Left forelimb (tissue), 1 donor: ENCODE results near the gene C1QTNF2.

Source experiments
- DNase-seq: peaks from one replicate; pipeline ENCODE4 v3.0.0-alpha.2; 2018; ENCODE audit warnings: low spot score

The C1QTNF2 gene

DNA sequence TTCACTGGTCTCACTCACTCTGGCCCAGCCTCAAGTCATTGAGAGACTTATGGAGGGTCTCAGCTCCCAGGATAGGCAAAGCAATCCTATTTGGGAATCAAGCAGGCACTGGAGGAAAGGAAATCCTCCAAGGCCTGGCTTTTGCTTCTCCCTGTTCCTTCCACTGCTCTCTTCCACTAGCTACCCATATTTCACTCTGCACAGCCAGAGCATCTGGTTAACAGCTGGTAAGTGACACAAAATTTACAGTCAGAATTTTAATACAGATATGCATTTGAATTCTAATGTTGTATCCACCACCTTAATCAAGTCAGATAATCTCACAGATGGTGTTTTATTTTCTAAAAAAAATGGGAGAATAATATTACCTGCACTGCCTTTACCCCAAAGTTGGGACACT lies 868 bp upstream of the C1QTNF2 start:
- DNase-seq: no peak

DNA sequence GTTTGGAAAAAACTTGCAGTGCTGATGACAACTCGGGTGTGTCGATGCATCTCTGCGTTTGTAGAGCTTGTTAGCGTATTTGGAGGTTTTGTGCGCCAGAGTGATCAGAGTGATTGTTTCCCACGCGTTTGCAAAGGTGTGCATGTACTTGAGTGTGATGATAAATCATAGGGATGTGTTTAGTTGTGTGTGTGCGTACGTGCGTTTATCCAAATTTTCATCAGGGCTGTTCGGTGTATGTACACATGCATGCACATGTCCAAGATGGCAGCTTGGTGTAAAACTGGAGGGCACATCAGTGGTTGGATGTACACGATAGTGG lies 248 bp upstream of the C1QTNF2 start:
- no peak for DNase-seq

DNA sequence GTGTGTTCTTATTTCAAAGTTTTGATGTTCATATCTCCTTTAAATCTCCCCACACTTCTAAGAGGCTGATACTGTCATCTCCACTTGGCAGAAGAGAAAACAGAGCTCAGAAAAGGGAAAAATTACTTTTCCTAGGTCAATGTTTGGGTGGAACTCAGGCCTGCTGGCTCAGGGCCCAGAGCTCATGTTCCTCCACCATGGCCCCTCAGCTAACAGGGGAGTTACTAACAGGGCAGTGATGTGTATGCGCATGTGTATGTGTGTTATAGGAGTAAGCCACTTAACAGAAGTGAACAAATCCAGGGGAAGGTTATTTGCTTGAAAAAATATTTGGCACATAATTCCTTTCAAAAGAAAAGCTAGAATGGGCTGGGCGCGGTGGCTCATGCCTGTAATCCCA lies 2.5 kb downstream of the C1QTNF2 start:
- DNase-seq: no peak

DNA sequence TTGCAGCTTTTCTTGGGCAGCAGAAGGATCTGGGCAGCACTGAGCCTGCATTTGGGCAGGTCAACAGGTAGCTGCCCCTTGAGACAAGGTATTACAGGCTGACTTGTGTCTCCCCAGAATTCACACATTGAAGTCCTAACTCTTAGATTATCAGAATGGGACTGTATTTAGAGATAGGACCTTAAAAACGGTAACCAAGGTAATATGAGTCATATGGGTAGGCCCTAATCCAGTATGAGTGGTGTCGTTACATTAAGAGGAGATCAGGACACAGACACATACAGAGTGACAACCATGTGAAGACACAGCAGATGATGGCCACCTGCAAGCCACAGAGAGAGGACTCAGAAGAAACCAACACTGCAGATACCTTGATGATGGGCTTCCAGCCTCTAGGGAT lies 3.2 kb downstream of the C1QTNF2 start:
- DNase-seq: no peak

DNA sequence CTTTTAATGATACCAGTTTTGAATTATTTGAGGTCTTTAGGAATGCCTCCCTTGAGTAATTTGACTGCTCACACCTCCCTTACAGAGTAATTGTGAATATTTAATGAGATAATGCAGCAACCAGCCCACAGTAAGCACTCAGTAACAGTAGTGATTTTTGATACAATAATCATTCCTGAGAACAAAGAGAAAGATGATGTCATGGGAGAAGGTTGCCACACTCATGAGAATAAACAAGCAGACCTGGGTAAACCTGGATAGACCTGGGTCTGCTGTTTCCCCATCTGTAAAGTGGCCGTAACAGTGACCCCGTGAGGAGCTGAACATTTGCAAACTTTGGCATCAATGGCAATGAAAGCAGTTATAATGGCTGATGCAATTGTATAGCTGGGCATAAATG lies 4.2 kb downstream of the C1QTNF2 start:
- no peak for DNase-seq

DNA sequence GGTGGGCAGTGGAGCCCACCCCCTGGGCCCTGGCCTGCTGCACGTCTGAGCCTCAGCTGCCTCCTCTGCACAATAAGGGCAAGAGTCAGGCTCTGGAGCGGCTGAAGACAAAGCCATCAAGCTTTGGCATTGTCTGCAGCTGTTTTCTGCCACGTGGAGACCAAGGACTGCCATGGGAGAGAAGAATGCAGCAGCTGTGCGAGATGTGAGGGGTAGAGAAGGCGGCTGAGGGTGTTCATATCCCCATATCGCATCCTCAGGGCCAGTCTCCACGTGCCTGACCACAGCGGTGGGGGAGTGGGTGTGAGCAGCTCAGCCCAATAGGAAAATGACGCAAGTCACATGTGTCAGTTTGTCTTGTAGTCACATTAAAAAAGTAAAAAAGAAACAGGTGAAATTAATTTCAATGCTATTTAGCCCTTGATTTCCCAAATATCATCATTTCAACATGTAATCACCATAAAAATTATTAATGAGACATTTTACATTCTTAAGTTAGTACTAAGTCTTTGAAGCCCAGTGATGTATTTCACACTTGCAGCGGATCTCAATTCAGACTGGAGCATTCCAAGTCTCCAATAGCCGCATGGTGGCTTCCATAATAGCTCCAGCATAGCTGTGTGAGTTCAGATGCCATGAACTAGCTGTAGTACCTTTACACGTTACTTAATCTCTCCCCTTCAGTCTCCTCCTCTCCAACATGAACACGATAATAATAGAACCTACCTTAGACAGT lies 6.6 kb downstream of the C1QTNF2 start:
- DNase-seq: no peak

DNA sequence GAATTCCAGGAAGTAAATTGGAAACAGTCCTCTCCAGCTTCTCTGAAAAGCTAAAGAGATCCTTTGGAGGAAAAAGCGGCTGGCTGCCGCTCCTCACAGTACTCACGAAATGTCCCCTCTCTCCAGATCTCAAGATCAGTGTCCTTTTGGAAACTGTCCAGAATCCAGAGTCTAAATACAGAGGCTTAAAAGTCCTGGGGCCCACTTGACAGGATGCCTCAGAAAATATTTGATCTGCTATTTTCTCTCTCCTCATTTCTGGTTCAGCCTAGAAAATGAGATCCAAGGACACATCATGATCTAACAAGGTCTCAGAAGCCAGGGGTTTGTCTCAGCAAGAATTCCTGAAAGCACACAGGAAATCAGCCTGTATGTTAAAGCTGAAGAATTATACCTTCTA lies 7.2 kb downstream of the C1QTNF2 start:
- DNase-seq: no peak

DNA sequence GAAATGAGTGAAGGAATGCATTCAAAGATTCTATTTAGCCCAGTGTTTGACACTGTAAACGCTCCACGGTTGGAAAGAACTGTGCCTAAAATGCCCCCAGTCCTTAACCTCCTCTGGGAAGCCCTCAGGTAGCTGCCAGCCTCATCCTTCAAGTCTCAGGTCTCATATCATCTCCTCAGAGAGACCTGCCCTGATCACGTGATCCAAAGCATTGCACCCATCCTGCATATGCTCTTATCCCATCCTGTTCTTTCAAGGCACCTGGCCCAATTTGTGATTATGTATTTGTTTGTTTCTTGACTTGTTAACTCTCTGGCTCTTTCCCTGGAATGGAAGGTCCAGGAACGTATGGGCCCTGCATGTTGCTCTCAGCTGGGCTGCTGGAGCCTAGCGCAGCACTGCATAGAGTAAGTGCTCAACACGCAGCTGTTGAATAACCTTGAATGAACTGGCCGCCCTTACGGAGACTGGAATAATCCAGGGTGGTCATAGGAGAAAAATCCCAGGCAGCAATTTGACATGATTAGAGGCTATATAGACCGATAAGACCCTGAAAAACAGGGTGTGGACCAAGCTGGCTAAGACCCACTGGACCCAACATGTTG lies 8.7 kb downstream of the C1QTNF2 start:
- DNase-seq: no peak

DNA sequence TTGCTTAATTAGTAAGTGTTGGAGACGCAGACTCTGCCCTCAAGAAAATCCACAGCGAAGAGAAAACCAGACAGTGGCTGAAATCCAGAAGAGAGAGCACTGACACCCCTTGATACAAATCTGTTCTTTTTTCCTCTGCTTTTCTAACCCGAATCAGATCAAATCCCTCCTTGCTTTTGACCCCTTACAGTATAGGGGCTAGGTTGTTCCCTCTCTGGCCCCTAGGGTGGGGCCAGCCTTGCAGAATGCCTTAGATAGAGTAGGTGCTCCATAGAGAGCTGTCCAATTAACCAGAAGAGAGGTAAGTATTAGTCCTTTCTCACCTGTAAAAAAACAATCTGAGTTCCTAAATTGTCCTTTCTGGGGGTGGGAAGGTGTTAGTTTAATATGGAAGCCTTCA lies 10.1 kb downstream of the C1QTNF2 start:
- DNase-seq: no peak

DNA sequence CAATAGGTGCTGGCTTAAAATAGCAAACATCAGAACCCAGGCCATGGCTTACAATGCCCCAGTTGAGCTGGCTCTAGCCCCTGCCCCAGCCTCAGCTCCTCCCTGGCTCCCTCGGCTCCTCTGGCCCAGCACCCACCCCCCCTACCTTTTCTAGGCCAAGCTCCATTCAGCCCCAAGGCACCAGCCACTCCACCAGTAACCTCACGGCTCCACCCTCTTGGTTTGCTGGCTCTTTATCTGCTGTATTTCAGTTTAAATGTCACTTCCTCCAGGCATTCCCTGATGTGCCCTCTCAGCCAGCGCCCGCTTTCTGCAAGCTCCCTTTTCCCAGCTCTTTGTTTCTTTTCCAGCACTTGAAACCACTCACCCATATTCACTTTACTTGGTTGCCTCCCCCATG lies 10.6 kb downstream of the C1QTNF2 start:
- no peak for DNase-seq

DNA sequence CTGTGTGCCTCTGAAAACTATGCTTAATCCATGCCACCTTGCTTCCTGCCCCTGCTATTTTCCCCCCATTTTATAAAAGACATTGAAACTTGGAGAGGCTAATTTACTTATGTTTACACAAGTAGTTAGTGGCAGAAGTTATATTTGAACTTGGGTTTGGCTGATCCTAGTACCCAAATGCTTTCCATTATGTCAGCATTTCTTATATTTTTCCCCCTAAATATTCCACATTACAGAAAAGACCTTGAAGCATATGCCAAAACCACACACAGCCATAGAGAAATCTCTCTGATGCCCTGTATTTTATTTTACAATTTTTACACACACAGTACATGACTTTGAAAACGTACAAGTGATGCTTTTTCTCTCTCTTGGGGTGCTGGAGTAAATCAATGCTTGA lies 11.2 kb downstream of the C1QTNF2 start:
- DNase-seq: no peak

DNA sequence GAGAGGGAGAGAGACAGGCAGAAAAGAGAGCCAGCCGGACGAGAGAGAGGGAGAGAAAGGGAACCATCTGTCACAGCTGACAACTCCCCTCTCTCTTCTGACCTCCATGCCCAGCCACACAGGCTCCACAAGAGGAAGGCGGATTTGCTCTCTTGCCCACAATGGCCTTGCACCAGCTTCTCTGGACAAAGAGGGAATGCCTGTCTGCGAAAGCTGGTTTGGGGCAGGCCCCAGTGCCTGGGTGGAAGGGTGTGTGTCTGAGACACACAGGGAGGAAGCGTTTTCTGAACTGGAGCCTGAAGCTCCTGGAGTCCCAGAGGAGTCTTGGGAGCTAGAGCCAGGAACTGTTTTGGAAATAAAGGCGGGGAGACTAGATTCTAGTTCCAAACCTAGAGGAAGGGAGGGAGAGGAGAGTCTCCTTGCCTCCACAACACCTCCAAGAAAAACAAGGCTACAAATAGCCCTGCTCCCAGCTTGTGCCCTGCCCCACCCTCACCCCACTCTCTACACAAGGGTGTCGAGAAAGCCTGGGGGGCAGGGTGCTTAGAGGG lies 12.5 kb downstream of the C1QTNF2 start:
- peak; percentile 83 for DNase-seq

DNA sequence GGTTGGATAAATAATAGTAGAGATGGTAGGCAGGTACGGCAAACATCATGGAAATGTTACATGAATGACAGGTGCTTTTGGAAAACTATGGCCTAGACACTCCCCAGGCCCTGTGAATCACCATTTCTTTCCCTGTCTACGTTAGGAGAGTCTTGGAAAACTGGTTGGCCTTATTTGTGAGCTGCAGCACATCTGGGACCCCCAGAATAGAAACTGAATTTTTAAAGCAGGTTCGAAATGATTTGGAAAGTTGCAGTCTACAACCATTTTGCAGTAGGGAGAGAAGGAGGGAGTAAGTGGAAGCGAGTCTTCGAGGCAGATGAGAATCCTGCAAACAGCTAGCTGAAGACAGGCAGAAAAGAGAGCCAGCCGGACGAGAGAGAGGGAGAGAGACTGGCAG lies 13.0 kb downstream of the C1QTNF2 start:
- no peak for DNase-seq

DNA sequence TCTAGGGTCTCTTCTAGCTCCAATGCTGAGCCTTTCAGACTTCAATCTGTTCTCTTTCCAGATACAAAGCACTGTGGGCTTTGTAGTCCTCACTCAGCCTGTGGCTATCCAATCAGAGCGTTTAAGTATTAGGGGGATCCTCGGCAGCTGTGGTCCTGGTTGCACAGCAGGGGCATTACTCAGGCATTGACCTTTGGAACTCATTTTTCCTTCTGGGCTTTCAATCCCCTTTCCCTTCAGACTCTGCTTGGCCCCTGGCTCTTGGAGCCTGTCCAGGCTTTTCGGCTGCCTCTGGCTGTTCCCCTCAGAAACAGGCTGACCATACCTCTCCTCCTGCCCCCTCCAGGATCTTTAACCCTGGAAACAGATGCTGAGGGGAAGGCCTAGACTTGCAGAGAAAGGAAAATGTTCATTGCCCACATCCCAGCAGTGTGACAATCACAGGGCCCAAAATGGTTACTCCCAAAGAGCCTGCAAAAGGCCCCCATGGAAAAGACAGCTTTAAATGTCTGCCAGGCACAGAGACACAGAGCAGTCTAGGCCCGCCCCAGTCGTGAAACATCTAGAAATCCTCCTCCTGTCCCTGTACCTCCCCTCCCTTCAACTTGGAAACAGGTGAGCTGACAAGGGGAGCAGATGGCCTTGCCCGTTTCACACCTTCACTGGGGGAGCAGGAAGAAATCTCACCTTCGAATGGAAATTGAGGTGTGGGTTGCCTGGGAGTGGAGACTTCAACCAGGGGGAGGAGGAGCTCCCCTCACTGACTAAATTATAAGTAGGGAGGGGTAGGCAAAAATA lies 13.7 kb downstream of the C1QTNF2 start:
- DNase-seq: no peak

DNA sequence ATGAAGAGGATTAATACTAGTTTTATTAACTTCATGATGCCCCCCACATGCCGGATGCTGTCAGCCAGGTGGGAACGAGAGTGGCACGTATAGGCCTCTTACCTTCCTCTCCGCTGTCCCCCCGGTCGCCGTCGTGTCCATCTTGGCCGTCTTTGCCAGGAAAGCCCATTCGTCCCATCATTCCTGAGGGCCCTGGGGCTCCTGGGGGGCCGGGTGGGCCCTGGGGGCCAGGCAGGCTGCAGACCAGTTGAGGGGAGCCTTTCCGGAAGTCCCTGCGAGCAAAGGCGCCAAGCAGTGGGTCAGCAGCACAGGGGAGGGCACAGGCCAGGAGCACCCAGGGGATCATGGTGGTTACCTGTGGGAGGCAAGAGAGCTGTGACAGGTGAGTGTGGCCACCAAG lies 15.8 kb downstream of the C1QTNF2 start:
- DNase-seq: no peak

DNA sequence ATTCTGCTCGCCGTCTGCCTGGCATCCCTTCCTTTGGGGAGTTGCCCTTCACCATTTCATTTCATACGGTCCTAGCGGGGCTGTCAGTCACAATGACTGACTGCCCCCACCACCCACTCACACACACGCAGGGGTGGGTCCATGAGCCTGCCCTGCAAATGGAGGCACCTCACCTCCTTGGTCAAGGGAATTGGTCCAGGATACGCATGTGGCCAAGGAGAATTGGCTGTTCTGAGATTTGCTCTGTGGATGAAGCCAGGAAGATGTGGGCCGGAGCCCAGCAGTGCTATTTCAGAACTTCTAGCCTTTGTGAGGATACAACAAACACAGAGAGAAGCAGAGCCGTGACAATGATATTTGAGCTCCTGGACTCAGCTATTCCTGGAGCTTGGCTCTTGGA lies 17.0 kb downstream of the C1QTNF2 start:
- no peak for DNase-seq

DNA sequence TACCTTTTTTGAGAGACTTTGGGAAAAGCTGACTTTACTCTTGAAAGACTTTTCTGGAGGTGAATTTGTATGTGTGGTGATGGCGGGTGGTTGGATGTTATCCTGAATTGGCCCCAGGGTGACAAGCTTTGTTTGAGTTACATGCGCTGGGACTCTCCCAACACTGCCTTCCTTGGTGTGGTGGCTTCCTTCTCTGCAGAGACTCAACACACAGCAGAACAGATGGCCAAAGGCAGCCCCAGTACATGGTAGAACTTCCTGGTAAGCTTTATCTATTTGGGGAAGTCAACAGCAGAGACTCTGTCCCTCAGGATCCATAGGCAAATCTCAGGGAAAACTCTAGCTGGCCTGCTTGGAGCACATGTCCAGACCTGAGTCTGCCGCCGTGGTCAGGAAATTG lies 18.1 kb downstream of the C1QTNF2 start:
- no peak for DNase-seq

DNA sequence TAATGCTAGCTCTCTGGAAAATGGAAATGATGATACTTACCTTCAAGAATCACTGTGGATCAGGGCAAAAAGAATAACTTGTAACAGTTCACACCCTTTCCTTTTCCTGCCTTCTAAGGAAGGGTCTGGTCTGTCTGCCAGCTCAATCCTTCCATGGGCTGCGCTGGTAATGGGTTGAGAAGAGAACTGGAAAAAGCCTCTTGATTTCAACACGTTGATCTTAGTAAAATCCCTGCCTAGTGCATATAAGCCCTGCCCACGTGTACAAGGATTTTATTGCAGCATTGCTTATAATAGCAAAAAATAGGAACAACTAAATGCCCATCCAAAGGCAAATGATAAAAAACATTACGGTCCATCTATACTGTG lies 20.5 kb downstream of the C1QTNF2 start:
- DNase-seq: no peak

DNA sequence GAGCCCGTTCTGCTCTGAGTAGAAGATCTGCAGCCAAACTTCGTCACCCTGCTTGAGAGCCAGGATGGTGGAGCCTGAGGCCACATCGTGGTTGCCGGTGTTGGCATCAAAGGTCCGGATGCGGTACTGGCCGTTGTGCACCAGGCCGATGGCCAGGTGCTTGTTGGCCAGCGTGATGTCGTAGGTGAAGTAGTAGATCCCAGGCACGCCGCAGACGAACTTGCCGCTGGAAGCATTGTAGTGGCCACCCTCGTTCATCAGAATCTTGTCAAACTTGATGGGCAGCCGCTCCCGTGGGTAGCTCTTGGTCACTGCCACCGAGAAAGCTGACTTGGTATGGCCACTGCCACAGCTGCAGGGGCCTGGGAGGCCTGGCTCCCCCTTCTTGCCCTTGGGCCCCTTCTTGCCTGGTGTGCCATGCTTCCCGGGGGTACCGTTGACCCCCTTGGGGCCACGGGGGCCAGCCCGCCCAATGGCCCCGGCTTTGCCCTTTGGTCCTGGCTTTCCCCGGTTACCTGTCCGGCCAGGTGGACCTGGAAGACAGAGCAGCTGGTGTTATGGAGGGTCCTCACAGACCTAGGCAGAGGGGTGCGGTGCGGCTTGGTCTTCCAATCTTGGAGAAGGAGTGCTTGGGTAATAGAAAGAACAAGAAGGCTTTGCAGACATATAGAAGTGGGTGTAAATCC lies 21.0 kb downstream of the C1QTNF2 start:
- no peak for DNase-seq

DNA sequence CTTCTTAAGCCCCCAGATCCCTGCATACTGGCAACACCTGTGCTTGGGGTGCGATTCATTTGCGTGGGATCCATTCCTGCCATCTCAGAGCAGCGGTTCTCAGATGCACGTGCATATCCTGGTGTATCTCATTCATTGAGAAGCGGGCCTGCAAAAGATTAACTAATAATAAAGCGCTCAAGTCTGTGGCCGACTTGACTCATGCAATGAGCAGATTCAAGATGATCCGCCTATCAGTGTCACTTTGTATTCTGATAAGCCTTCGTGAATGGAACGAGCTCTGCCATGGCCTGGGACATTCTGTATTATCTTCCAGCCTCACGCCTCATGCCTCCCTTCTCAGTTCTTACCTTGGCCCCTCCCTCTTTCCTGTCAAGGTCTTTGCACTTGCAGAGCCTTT lies 22.3 kb downstream of the C1QTNF2 start:
- no peak for DNase-seq

DNA sequence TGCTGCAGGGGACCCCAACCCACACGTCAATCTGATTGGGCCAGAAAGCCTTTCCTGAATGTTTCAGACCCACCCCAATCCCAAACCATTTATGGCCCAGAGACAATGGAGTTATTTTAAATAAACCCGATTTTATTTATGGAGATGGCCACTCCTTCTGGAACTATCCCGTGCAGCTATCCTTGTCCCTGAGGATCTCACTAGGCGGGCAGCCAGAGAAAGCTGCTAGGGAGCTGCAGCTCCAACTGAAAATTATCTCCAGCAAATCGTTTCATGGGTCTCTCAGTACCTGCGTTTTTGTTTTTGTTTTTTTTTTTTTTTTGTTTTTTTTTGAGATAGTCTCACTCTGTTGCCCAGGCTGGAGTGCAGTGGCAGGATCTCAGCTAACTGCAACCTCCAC lies 23.0 kb downstream of the C1QTNF2 start:
- no peak for DNase-seq

DNA sequence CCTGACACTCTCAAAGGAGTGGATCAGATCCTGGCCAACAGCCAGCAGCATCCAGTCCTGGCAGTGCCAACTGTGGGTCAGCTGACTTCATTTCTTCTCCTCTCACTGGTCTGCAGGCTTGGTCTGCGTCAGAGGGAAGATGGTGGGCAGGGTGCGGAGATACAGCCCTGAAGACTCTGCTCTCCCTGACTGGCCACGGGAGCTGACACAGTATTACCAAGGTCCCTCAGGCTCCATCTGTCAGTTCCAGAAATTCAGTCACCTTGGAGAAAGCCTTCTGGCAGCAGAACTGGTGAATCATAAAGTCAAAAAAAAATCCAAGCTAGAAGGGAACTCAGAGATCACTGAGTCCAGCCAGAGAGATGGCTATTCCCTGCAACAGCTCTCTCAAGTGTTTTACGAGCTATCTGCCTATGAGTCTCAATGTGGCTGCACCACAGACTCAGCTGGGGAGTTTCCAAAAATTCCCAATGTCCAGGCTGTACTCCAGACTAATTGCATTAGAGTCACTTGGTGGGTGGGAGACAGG lies 27.9 kb downstream of the C1QTNF2 start:
- DNase-seq: no peak
